Heart left ventricle (tissue), 16 donors: ENCODE data around the gene OR2B2. TPM values are rescaled to one million over a fixed set of nuclear protein-coding genes. Genes with fewer than 3 reads are reported as not detected.

Experiments
- ATAC-seq, 4 donors: fragments of 200-7000 bp; cut with Tn5 transposase; one replicate each; pipeline ENCODE4 v1.9.1; 2020 to 2022; ENCODE audit warnings: moderate library complexity in 4 of 4, mild to moderate bottlenecking in 3 of 4, moderate number of reproducible peaks in 1 of 4
- DNase-seq, 5 donors: peaks; one replicate each; pipeline ENCODE4 v3.0.0-alpha.2; 2020
- H3K27ac ChIP-seq, 12 donors: fragments of 200-600 bp; sonication (generic) in 4 of 12; one replicate each; pipeline versions ENCODE4 v1.5.0 to v1.8.0; 2016 to 2022; ENCODE audit warnings: mild to moderate bottlenecking in 2 of 12
- H3K27me3 ChIP-seq, 9 donors: fragments of 200-600 bp; sonication (generic) in 2 of 9; one replicate each; pipeline versions ENCODE4 v1.5.1 to v1.8.0; 2016 to 2022; ENCODE audit warnings: mild to moderate bottlenecking in 3 of 9
- H3K36me3 ChIP-seq, 9 donors: fragments of 200-600 bp; sonication (generic) in 2 of 9; one replicate each; pipeline versions ENCODE4 v1.5.0 to v1.8.0; 2018 to 2022; ENCODE audit warnings: mild to moderate bottlenecking in 2 of 9
- H3K4me1 ChIP-seq, 12 donors: fragments of 200-600 bp; sonication (generic) in 4 of 12; one replicate each; pipeline versions ENCODE4 v1.5.0 to v1.8.0; 2016 to 2022; ENCODE audit warnings: mild to moderate bottlenecking in 3 of 12
- H3K4me3 ChIP-seq, 12 donors: fragments of 200-600 bp; sonication (generic) in 4 of 12; one replicate each; pipeline versions ENCODE4 v1.5.0 to v1.8.0; 2017 to 2022; ENCODE audit warnings: mild to moderate bottlenecking in 9 of 12, moderate library complexity in 4 of 12
- H3K9me3 ChIP-seq, 12 donors: fragments of 200-600 bp; sonication (generic) in 4 of 12; one replicate each; pipeline versions ENCODE4 v1.5.0 to v1.8.0; 2016 to 2022; ENCODE audit warnings: mild to moderate bottlenecking in 1 of 12
- CTCF ChIP-seq, 12 donors: fragments of 200-600 bp; sonication (generic) in 4 of 12; IDR thresholded peaks; one replicate each; pipeline versions ENCODE4 v1.5.0 to v1.8.0; 2018 to 2022; ENCODE audit warnings: antibody characterized with exemption in 12 of 12, mild to moderate bottlenecking in 5 of 12
- POLR2A ChIP-seq, 2 donors: fragments of 450-650 bp; IDR thresholded peaks; one replicate each; pipeline ENCODE4 v1.6.1; 2017; ENCODE audit warnings: antibody characterized with exemption in 2 of 2, mild to moderate bottlenecking in 2 of 2, moderate library complexity in 2 of 2
- WGBS, 4 donors: extraction: QIAGEN DNeasy Blood & Tissue Kit in 2 of 4; methylation state at CpG; one replicate each; pipeline versions ENCODE4 v1.1.5 to v1.1.7; 2013 to 2018; 5-methylcytosine and 5-hydroxymethylcytosine counted together
- intact Hi-C, 10 donors: fragments of 100-400 bp; cut with DNase I; formaldehyde crosslinking; loops; one replicate each; pipeline versions ENCODE4 v1.11.1 to v1.14.2; 2022
- polyA plus RNA-seq, 2 donors: library from polyadenylated mRNA; stranded (reverse); fragments of 200-250 nt; gene quantifications; one replicate each; pipeline ENCODE4 v1.2.3, GENCODE V29; 2013
- total RNA-seq, 9 donors: library from RNA; depleted of rRNA in 2 of 9; stranded (reverse); fragments of >200 nt in 2 of 9; fragmentation: NEBNext Ultra II Directional in 3 of 9; extraction: Animal tissue kit (Norgen Biotek cat#: 25700) in 3 of 9; gene quantifications; one replicate each; pipeline versions ENCODE4 v1.1.0 to v1.2.4, GENCODE V29; 2016 to 2023
- donor health status: ischemic (EF 13 %, LVEDD 7.1; RV severe dilation, severe dysfunction).
- donor health status: healthy with polysubstance abuse.
- donor health status: DM: no; HTN: yes; CAD: no.
- donor health status: DM: no; HTN: no; CAD: no.
- donor health status: ischemic (EF 25% LVEDD 6.9; RV normal size, moderate dysfunction).
- donor health status: ischemic (EF 25% LVEDD 5.7; RV mildly dilated, moderate dysfunction).
- donor health status: healthy.
- donor health status: DM: yes; HTN: yes; CAD: no.
- donor health status: ischemic (EF 35%, LVEDD 5.7; RV mildly dilated, moderate dysfunction).
- donor health status: nonischemic (EF 11% LVEDD 7.7; RV severe dilation, severe dysfunction).
- donor health status: DM: yes; HTN: yes; CAD: no.
- donor health status: PGD.
- donor health status: ischemic (EF 29% LVEDD 5.4; RV normal size, mild dysfunction).
- donor health status: nonischemic (EF 23%, LVEDD 6.1; RV moderate dilation, normal function).

OR2B2 gene
- total and polyA plus RNA-seq, 11 donors, result not detected

GRCh38 chr6:27892649-27893058 is 19.5 kb downstream of the OR2B2 start:
- intact Hi-C loops, result loop anchor here in 9 of 10 donors (2.0 to 10.0 kb wide), 12 partner anchors 20 to 1092 kb away; partner anchors contain the start of gene ZNF184 (in 3 of the 9)
- Histone ChIP-seq H3K4me1 (peaks cover 0 to 36% (median 18%) of the 10 kb centered on the region in 12 donors), H3K4me3 (peak overlapping the region; percentile 25 to 89 (median 74)), H3K9me3 (no peaks in the 10 kb centered on the region), H3K27ac (peak overlapping the region in 10 of 12 donors; percentile 18 to 91 (median 30)), H3K27me3 (peaks cover 0 to 56% (median 21%) of the 10 kb centered on the region in 9 donors), H3K36me3 (no peaks in the 10 kb centered on the region)
- 1 to 10% (median 3%) methylated on average over 7 to 26 of the region's 26 CpGs for WGBS, 4 donors
- ATAC-seq (no peak), DNase-seq (no peak)
- TF ChIP-seq POLR2A (IDR thresholded peaks at IDR 0.05) (no peak), CTCF (IDR thresholded peaks at IDR 0.05) (no peak)

GRCh38 chr6:27891320-27891875 is 20.8 kb downstream of the OR2B2 start:
- TF ChIP-seq POLR2A (IDR thresholded peaks at IDR 0.05), result no peak
- no peak for TF ChIP-seq CTCF (IDR thresholded peaks at IDR 0.05)
- peaks cover 0 to 36% (median 18%) of the 10 kb centered on the region in 12 donors for H3K4me1 ChIP-seq
- peak overlapping the region in 1 of 12 donors; percentile 91 for H3K27ac ChIP-seq
- no peaks in the 10 kb centered on the region for H3K9me3 ChIP-seq
- DNase-seq, result no peak
- intact Hi-C loops, result loop anchor here in 9 of 10 donors (5.0 to 10.0 kb wide), 11 partner anchors 54 to 1093 kb away; partner anchors contain the start of gene ZNF184 (in 3 of the 9)
- no peaks in the 10 kb centered on the region for H3K36me3 ChIP-seq
- WGBS, 4 donors, result 41 to 54% (median 47%) methylated on average over 7 of the region's 7 CpGs
- H3K4me3 ChIP-seq, result peak overlapping the region in 3 of 12 donors; percentile 39 to 78 (median 46)
- no peak for ATAC-seq
- H3K27me3 ChIP-seq, result peaks cover 0 to 67% (median 23%) of the 10 kb centered on the region in 9 donors

- peak in 4 of 5 donors; percentile 36 to 78 (median 52) for DNase-seq
- Histone ChIP-seq H3K4me3 (peak overlapping the region in 9 of 12 donors; percentile 38 to 78 (median 42)), H3K27ac (peak overlapping the region in 1 of 12 donors; percentile 81), H3K4me1 (peaks cover 0 to 32% (median 18%) of the 10 kb centered on the region in 12 donors), H3K9me3 (no peaks in the 10 kb centered on the region), H3K36me3 (no peaks in the 10 kb centered on the region), H3K27me3 (peaks cover 0 to 74% (median 27%) of the 10 kb centered on the region in 9 donors)
- WGBS, 4 donors, result 1 to 3% (median 2%) methylated on average over 50 of the region's 50 CpGs
- intact Hi-C loops, result loop anchor here in 9 of 10 donors (5.0 to 10.0 kb wide), 11 partner anchors 53 to 1094 kb away; partner anchors contain the start of gene ZNF184 (in 3 of the 9)
- ATAC-seq, result peak in 1 of 4 donors; percentile 18
- TF ChIP-seq POLR2A (IDR thresholded peaks at IDR 0.05), result no peak
- no peak for TF ChIP-seq CTCF (IDR thresholded peaks at IDR 0.05)
These were observed 21.5 kb downstream of the OR2B2 start for GRCh38 chr6:27890445-27891319.
